Hepatocyte (in vitro differentiated cells): ENCODE results near the gene ADGRL3. TPM values are rescaled to one million over a fixed set of nuclear protein-coding genes. Genes with fewer than 3 reads are reported as not detected.
"Not testable (repeated sequence)": the region's sequence is repeated elsewhere in the genome, so short reads cannot be mapped to it uniquely, and the experiment has no call there.

Source experiments
- DNase-seq: peaks from one replicate; pipeline ENCODE4 v3.0.0-alpha.2; 2016; ENCODE audit warnings: low spot score
- H2AFZ ChIP-seq: fragments of 200-600 bp; sonication (generic); 2 replicates; pipeline ENCODE4 v1.6.0; 2016; ENCODE audit warnings: antibody characterized with exemption, mild to moderate bottlenecking
- H3K27ac ChIP-seq: fragments of 200-600 bp; sonication (generic); 2 replicates; pipeline ENCODE4 v1.5.1; 2016; ENCODE audit warnings: mild to moderate bottlenecking
- H3K27me3 ChIP-seq: fragments of 200-600 bp; sonication (generic); 2 replicates; pipeline ENCODE4 v1.6.1; 2016
- H3K36me3 ChIP-seq: fragments of 200-600 bp; sonication (generic); replicated peaks from 2 replicates; pipeline ENCODE4 v1.5.1; 2016; ENCODE audit warnings: low read depth; ENCODE audit not compliant: insufficient read depth
- H3K4me1 ChIP-seq: fragments of 200-600 bp; sonication (generic); 2 replicates; pipeline ENCODE4 v1.5.1; 2016; ENCODE audit warnings: mild to moderate bottlenecking, moderate library complexity; ENCODE audit not compliant: insufficient read depth
- H3K4me2 ChIP-seq: fragments of 200-600 bp; sonication (generic); 2 replicates; pipeline ENCODE4 v1.6.0; 2016
- H3K4me3 ChIP-seq: fragments of 200-600 bp; sonication (generic); 2 replicates; pipeline ENCODE4 v1.5.1; 2016; ENCODE audit warnings: mild to moderate bottlenecking
- H3K79me2 ChIP-seq: fragments of 200-600 bp; sonication (generic); 2 replicates; pipeline ENCODE4 v1.6.0; 2017; ENCODE audit warnings: mild to moderate bottlenecking
- H3K9me2 ChIP-seq: fragments of 200-600 bp; sonication (generic); replicated peaks from 2 replicates; pipeline ENCODE4 v1.6.0; 2017; ENCODE audit warnings: mild to moderate bottlenecking; ENCODE audit not compliant: insufficient read depth
- H3K9me3 ChIP-seq: fragments of 200-600 bp; sonication (generic); 2 replicates; pipeline ENCODE4 v1.5.1; 2016; ENCODE audit warnings: low read depth, mild to moderate bottlenecking
- H4K20me1 ChIP-seq: fragments of 200-600 bp; sonication (generic); 2 replicates; pipeline ENCODE4 v1.6.0; 2016; ENCODE audit warnings: mild to moderate bottlenecking; ENCODE audit not compliant: insufficient read depth, poor library complexity, severe bottlenecking
- CTCF ChIP-seq: fragments of 200-600 bp; sonication (generic); IDR thresholded peaks from 2 replicates; pipeline ENCODE4 v1.5.1; 2016; ENCODE audit warnings: antibody characterized with exemption, mild to moderate bottlenecking; ENCODE audit not compliant: poor library complexity
- EZH2 ChIP-seq: fragments of 200-600 bp; sonication (generic); IDR thresholded peaks from 2 replicates; pipeline ENCODE4 v1.6.1; 2016; ENCODE audit warnings: antibody characterized with exemption, mild to moderate bottlenecking, borderline replicate concordance
- EZH2phosphoT487 ChIP-seq: fragments of 200-600 bp; sonication (generic); IDR thresholded peaks from one replicate; pipeline ENCODE4 v1.6.1; 2018; ENCODE audit warnings: antibody characterized with exemption, mild to moderate bottlenecking, low read depth, moderate library complexity; ENCODE audit not compliant: unreplicated experiment, severe bottlenecking
- WGBS: methylation state at CpG from one replicate; pipeline ENCODE4 v1.1.6; 2016; ENCODE audit warnings: low lambda C conversion rate; ENCODE audit errors: missing lambda C conversion rate; 5-methylcytosine and 5-hydroxymethylcytosine counted together
- polyA plus RNA-seq: library from polyadenylated mRNA; unstranded; fragments of >200 nt; fragmentation: Nextera tagmentation; extraction: Ambion mirVana; gene quantifications from 2 replicates; pipeline ENCODE4 v1.2.1, GENCODE V29; 2016
- total RNA-seq: library from RNA; depleted of rRNA; stranded (reverse); fragments of >200 nt; gene quantifications from 2 replicates; pipeline ENCODE4 v1.2.3, GENCODE V29; 2014

ADGRL3 gene
- total and polyA plus RNA-seq, 2 experiments from 2014 or later, result 4.4 to 21.2 TPM

GRCh38 chr4:61760820-61761219, 560.7 kb downstream of the ADGRL3 start:
- Histone ChIP-seq H2AFZ (no peak overlapping the region), H3K36me3 (no peaks in the 10 kb centered on the region), H3K27ac (no peak overlapping the region), H3K79me2 (no peaks in the 10 kb centered on the region), H3K4me1 (no peaks in the 10 kb centered on the region), H3K4me3 (no peak overlapping the region), H3K27me3 (no peaks in the 10 kb centered on the region), H4K20me1 (no peaks in the 10 kb centered on the region), H3K9me2 (no peaks in the 10 kb centered on the region), H3K4me2 (no peak overlapping the region), H3K9me3 (no peaks in the 10 kb centered on the region)
- WGBS, result 100% methylated on average over 2 of the region's 2 CpGs
- no peak for DNase-seq
- TF ChIP-seq EZH2 (no peak), EZH2phosphoT487 (no peak), CTCF (no peak)

GRCh38 chr4:61762722-61763627, 562.8 kb downstream of the ADGRL3 start:
- Histone ChIP-seq H2AFZ (no peak overlapping the region), H3K27ac (no peak overlapping the region), H3K9me2 (no peaks in the 10 kb centered on the region), H3K79me2 (no peaks in the 10 kb centered on the region), H3K4me1 (no peaks in the 10 kb centered on the region), H3K4me3 (no peak overlapping the region), H3K36me3 (no peaks in the 10 kb centered on the region), H3K4me2 (no peak overlapping the region), H4K20me1 (no peaks in the 10 kb centered on the region), H3K27me3 (no peaks in the 10 kb centered on the region), H3K9me3 (no peaks in the 10 kb centered on the region)
- WGBS, result 88% methylated on average over 5 of the region's 5 CpGs
- no peak for DNase-seq
- TF ChIP-seq CTCF (no peak), EZH2phosphoT487 (no peak), EZH2 (no peak)

GRCh38 chr4:61763682-61764081, 563.6 kb downstream of the ADGRL3 start:
- no peak for DNase-seq
- H3K4me1 ChIP-seq, result no peaks in the 10 kb centered on the region
- no peak overlapping the region for H3K4me2 ChIP-seq
- no peaks in the 10 kb centered on the region for H4K20me1 ChIP-seq
- no peaks in the 10 kb centered on the region for H3K27me3 ChIP-seq
- no peak overlapping the region for H3K27ac ChIP-seq
- H2AFZ ChIP-seq, result no peak overlapping the region
- H3K79me2 ChIP-seq, result no peaks in the 10 kb centered on the region
- no peaks in the 10 kb centered on the region for H3K9me3 ChIP-seq
- H3K9me2 ChIP-seq, result no peaks in the 10 kb centered on the region
- TF ChIP-seq EZH2 (no peak), CTCF (no peak), EZH2phosphoT487 (no peak)
- no peak overlapping the region for H3K4me3 ChIP-seq
- H3K36me3 ChIP-seq, result no peaks in the 10 kb centered on the region

- not testable (repeated sequence) for H3K4me3 ChIP-seq, H3K79me2 ChIP-seq, H3K36me3 ChIP-seq, DNase-seq, H3K27me3 ChIP-seq, H2AFZ ChIP-seq, H3K4me1 ChIP-seq, H4K20me1 ChIP-seq, H3K4me2 ChIP-seq, H3K9me2 ChIP-seq, H3K9me3 ChIP-seq, H3K27ac ChIP-seq
- 90% methylated on average over 9 of the region's 9 CpGs for WGBS
Observed at GRCh38 chr4:61764090-61764489, 564.0 kb downstream of the ADGRL3 start.

- not testable (repeated sequence) for H3K27me3 ChIP-seq, H2AFZ ChIP-seq, H3K36me3 ChIP-seq, H3K79me2 ChIP-seq, H3K4me3 ChIP-seq, H3K4me1 ChIP-seq, H3K27ac ChIP-seq, H4K20me1 ChIP-seq, H3K4me2 ChIP-seq, H3K9me2 ChIP-seq, DNase-seq, H3K9me3 ChIP-seq
- WGBS, result 85% methylated on average over 13 of the region's 14 CpGs
Observed at GRCh38 chr4:61769444-61770167, 569.5 kb downstream of the ADGRL3 start.
